Hematopoietic multipotent progenitor cell treated with erythropoietin and hydrocortisone succinate and interleukin-3 and kit ligand, for 6 days (in vitro differentiated cells): ENCODE results near the gene CLIC6.
A peak's percentile ranks its signal among the peaks of the same experiment; 100 is the strongest.
"Not testable (repeated sequence)": the region's sequence is repeated elsewhere in the genome, so short reads cannot be mapped to it uniquely, and the experiment has no call there.

Experiments
- DNase-seq: peaks from one replicate; pipeline ENCODE4 v3.0.0-alpha.2; 2015

Gene CLIC6

GRCh38 chr21:34661848-34662247 is 6.9 kb upstream of the CLIC6 start:
- DNase-seq: no peak

DNA sequence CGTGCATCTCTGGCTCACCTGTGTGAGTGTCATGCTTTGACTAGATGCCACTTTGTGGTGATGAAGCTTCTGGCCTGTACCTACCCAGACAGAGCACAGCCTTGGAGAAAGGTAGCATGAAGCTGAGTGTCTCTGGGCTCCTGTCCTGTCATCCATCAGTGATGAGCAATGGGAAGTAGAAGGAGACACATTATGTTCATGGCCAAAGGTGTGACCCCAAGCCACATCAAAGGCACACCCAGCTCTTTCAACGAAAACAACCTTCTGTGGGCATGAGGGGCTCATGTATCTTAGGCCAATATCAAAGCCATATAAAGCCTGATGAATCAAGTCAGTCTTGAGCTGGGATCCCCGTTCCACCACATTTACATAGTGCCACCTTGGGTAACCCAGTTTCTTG is 1.0 kb upstream of the CLIC6 start:
- DNase-seq: no peak

DNA sequence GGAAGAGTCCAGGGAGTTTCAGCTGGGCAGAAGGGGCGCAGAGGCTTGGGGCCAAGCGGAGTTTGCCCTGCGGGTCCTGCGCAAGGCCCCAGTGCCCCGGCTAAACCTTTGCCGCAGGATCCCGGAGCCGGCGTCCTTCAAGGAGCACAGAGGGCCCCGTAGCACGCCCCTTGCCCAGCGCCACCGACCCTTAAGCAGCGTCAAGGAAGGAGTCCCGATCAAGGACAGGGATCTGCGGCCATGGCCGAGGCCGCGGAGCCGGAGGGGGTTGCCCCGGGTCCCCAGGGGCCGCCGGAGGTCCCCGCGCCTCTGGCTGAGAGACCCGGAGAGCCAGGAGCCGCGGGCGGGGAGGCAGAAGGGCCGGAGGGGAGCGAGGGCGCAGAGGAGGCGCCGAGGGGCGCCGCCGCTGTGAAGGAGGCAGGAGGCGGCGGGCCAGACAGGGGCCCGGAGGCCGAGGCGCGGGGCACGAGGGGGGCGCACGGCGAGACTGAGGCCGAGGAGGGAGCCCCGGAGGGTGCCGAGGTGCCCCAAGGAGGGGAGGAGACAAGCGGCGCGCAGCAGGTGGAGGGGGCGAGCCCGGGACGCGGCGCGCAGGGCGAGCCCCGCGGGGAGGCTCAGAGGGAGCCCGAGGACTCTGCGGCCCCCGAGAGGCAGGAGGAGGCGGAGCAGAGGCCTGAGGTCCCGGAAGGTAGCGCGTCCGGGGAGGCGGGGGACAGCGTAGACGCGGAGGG is 520 bp downstream of the CLIC6 start:
- peak; percentile 20 for DNase-seq

GRCh38 chr21:34669880-34670219 is 1.1 kb downstream of the CLIC6 start:
- DNase-seq: not testable (repeated sequence)

- DNase-seq: no peak
Observed at GRCh38 chr21:34670220-34670961, 1.6 kb downstream of the CLIC6 start.

DNA sequence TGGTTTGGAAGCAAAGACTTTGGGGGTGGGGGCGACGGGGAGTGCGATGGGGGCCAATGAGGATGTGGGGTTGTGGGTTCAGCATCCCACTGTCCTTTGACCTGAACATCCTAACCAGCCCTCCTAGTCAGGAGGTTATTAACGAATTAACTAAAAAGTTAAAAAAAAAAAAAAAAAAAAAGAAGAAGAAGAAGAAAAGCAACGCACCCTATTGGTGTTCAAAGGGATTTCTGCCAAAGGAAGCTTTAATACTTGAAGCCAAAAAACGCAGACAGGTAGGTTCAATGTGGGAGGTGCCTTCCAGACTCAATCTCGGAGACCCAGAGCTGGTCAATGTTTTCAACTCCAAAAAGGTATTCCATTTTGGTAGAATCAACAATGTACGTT is 2.2 kb downstream of the CLIC6 start:
- DNase-seq: peak; percentile 38

DNA sequence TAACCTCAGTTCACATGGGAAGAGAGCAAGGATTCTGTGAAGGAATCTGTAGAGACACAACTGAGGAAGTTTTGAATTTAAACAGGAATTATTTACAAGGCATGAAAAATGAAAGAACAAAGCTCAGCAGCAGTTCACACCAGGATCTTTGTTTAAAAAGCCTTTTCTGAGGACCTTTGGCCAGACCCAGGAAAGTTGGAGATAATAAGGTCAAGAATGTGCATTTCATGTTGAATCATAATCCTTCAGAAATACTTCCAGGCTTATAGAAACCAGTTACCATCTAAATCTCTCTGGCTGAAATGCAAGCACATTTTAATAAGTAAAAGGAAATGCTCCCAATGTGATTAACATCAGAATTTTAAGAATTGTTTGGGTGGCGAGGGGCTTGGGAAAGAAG is 2.7 kb downstream of the CLIC6 start:
- no peak for DNase-seq

GRCh38 chr21:34671891-34672290 is 3.1 kb downstream of the CLIC6 start:
- no peak for DNase-seq

DNA sequence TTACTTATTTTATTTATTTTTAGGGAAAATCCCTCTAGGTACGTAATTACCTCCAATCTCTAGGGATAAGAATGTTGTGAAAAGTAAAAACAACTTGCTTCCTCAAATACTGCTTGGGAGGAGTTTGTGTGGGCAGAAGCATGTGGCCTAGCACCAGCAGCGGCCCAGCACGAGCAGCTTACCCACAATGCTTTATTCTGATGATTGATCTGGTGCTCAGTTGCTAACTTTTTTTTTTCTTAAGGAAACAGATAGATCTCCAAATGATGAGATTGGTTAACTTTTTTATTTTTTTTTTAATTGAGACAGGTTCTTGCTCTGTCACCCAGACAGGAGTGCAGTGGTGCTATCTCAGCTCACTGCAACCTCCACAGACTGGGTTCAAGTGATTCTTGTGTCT is 4.2 kb downstream of the CLIC6 start:
- no peak for DNase-seq

- no peak for DNase-seq
Observed at GRCh38 chr21:34674468-34674867, 5.7 kb downstream of the CLIC6 start.

- no peak for DNase-seq
Observed at GRCh38 chr21:34675871-34676270, 7.1 kb downstream of the CLIC6 start.

GRCh38 chr21:34679051-34679450 is 10.3 kb downstream of the CLIC6 start:
- no peak for DNase-seq

- no peak for DNase-seq
Observed at GRCh38 chr21:34684174-34684876, 15.5 kb downstream of the CLIC6 start.

DNA sequence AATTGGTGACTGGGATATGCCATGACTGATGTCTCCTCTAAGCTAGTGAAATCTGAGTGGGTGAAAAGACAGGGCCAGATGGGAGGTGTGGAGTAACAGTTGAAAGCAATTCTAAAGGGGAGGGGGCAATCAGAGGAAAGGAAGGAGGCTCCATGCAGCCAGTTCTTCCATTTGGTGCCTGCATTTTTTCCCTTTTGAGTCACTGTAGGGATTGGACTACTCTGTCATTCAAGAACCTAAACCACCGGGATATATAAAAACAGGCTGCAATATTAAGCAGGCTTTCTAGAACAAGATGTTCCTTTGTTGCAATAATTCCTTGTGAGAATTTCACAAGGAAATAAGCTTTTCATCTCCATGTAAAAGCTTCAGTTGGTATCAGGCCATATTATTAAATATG is 18.3 kb downstream of the CLIC6 start:
- no peak for DNase-seq

- DNase-seq: no peak
Observed at GRCh38 chr21:34687745-34688144, 19.0 kb downstream of the CLIC6 start.

DNA sequence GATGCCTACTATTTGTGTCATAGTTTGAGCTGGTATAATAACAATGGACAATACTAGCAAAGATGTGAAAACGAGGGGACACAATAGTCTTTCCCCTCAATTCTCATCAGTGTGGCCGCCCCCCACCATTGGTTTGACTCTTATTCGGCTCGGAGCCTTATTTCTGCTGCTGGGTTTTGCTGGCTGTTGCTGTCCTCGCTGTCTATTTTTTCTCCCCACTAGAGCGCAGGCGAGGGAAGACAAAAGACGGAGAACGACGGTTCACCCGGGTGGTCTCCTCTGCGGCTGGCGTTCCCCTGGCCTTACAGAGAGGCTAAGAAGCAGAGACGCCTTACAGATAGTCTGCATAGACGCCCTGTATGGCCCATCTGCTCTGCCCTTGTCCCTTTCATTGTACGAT is 19.4 kb downstream of the CLIC6 start:
- no peak for DNase-seq

- no peak for DNase-seq
Observed at GRCh38 chr21:34688715-34689114, 19.9 kb downstream of the CLIC6 start.

DNA sequence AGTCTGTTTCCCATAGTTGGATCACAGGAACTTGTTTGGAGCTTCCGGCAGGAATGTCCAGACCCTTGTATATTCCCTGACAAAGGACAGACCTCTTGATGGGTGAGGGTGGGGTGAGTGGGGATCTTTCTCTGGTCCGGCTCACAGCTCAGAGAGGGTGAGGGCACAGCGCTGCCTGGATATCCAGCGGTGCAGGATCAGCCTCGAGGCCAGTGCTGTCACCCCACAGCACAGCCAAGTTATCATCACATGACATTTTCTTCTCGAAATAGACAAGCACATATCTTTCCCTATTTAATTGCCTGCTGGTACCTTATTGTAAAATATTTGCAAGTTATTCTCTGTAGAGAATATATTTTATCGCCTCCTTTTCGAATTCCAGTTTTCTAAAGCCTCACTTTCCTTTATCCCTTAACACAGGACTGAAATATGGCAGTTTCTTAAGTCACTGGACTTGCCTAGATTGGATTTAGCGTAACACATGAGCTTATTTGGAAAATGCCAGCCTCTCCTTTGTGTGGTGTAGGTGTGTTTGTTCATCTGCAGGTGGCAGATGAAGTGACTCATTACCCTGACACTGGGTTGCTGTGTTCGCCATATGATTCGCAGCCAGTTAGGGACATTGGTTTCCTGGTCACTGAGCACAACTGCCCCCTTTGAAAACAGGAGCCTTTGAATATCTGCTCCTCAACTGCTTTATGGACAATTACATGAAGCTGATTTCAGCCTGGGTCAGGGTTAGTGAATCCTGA is 21.4 kb downstream of the CLIC6 start:
- DNase-seq: no peak

- DNase-seq: no peak
Observed at GRCh38 chr21:34690793-34691175, 22.0 kb downstream of the CLIC6 start.

DNA sequence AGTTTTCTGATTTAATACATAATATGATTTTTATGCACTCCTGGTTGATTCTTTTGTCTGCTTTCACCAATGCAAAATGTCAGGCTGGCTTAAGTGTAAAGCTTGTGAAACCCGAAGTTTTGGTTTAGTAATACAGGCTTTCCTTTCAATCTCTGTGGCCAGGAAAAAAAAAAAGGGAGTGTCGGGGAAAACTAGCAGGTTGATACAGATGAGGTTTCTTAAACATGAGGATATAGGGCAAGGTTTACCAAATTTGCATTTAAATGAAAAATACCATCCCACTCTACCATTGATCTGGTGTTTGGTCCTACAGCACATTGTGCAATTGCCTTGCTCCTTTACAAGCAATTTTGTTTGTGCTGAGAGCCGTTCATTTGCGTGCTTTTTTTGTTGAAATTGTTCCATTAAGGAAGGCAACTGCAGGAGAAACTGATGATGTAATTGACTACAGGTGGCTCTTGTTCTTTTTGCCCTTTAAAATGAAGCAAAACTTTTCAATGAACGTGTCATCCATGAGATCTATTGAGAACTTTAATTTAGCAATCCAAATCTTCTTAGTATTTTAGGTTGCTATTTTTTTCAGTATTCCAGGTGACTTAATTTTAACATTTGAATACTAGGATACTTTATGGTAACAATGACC is 22.7 kb downstream of the CLIC6 start:
- DNase-seq: no peak

- DNase-seq: no peak
Observed at GRCh38 chr21:34692458-34693020, 23.7 kb downstream of the CLIC6 start.

DNA sequence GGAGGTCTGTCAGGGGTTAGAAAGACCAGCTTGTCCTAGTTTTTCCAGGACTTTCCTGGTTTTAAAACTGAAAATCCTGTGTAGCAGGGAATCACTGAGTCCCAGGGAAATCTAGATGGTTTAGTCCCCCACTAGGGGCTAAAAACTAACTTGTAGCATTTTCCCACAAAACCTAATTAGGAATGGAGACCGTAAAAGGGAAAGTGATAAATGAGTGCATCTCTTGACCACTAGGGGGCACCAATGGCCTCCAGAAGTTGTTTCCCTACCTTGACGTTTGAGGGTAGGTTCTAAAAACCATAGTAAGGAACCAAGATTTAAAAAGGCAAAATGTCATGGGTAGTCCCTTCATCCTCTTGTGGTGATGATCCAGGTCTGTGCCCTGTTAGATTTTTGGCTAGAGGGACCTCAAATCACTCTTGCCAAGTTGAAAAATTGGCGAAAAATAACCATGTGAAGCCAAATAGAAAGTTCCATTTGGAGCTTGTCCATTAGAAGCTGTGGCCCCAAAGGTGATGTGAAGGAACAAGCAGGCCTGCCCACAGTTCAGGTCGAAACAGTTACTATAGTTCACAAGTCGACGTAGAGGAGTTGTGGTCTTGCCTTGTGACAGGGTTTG is 24.5 kb downstream of the CLIC6 start:
- peak; percentile 85 for DNase-seq
